Panc1 (cell line): ENCODE data around the gene RHBDF2. TPM values are rescaled to one million over a fixed set of nuclear protein-coding genes. Genes with fewer than 3 reads are reported as not detected.

Source experiments
- ATAC-seq: fragments of 200-7000 bp; cut with Tn5 transposase; 2 replicates; pipeline ENCODE4 v1.9.1; 2020; ENCODE audit warnings: mild to moderate bottlenecking, moderate library complexity
- BruUV-seq: library from RNA; stranded (reverse); fragments of 400-500 nt; replicated peaks from 2 replicates; lab custom pipeline; 2021; lab: Mats Ljungman, UMichigan
- CTCF ChIA-PET: fragments of 300-600 bp; sonication (Branson Sonifier 250); formaldehyde crosslinking; loops from one replicate; lab custom pipeline; 2022; ENCODE audit warnings: antibody characterized with exemption; lab: Charles Lee
- POLR2A ChIA-PET: fragments of 300-600 bp; sonication (Branson Sonifier 250); formaldehyde crosslinking; loops from one replicate; lab custom pipeline; 2022; ENCODE audit warnings: antibody characterized with exemption; lab: Charles Lee
- DNase-seq: peaks from one replicate; pipeline ENCODE4 v3.0.0-alpha.2; 2010; ENCODE audit warnings: low read depth, low spot score
- H3K27ac ChIP-seq: 2 replicates; pipeline ENCODE4 v1.5.1; 2011; ENCODE audit warnings: mild to moderate bottlenecking, low read length, inconsistent platforms
- H3K27me3 ChIP-seq: fragments of 200-500 bp; sonication (Bioruptor generic); 2 replicates; pipeline ENCODE4 v1.6.0; 2014; ENCODE audit warnings: low read length, inconsistent platforms; ENCODE audit not compliant: control insufficient read depth, insufficient read depth
- H3K36me3 ChIP-seq: fragments of 200-500 bp; sonication (Bioruptor generic); 2 replicates; pipeline ENCODE4 v1.5.1; 2014; ENCODE audit warnings: inconsistent platforms, mild to moderate bottlenecking, low read length, moderate library complexity; ENCODE audit not compliant: control insufficient read depth, insufficient read depth
- H3K4me1 ChIP-seq: 2 replicates; pipeline ENCODE4 v1.5.1; 2011; ENCODE audit warnings: inconsistent platforms, mild to moderate bottlenecking, low read length, moderate library complexity; ENCODE audit not compliant: control insufficient read depth, insufficient read depth
- H3K4me3 ChIP-seq, 2 experiments: 2 replicates each; pipeline ENCODE4 v1.5.1; 2011 to 2012; ENCODE audit warnings: low read depth in 2 of 2, low read length in 2 of 2, mild to moderate bottlenecking in 2 of 2, inconsistent platforms in 1 of 2, moderate library complexity in 1 of 2
- H3K9me3 ChIP-seq: fragments of 200-500 bp; sonication (Bioruptor generic); 2 replicates; pipeline ENCODE4 v1.5.1; 2014; ENCODE audit warnings: low read depth, mild to moderate bottlenecking, inconsistent platforms, low read length, moderate library complexity; ENCODE audit not compliant: control insufficient read depth, insufficient read depth
- CTCF ChIP-seq: fragments of 450-650 bp; IDR thresholded peaks from 2 replicates; pipeline ENCODE4 v1.5.1; 2017; ENCODE audit warnings: mild to moderate bottlenecking
- POLR2AphosphoS5 ChIP-seq: IDR thresholded peaks from 2 replicates; pipeline ENCODE4 v1.6.1; 2012; ENCODE audit warnings: mild to moderate bottlenecking, low read depth, low read length, moderate library complexity
- SIN3A ChIP-seq: IDR thresholded peaks from 2 replicates; pipeline ENCODE4 v1.6.1; 2012; ENCODE audit warnings: low read depth, mild to moderate bottlenecking, low read length, moderate library complexity, borderline replicate concordance; ENCODE audit not compliant: insufficient read depth
- TCF7L2 ChIP-seq: IDR thresholded peaks from 2 replicates; pipeline ENCODE4 v1.6.1; 2011; ENCODE audit warnings: mild to moderate bottlenecking, low read depth, low read length, inconsistent platforms
- in situ Hi-C: cut with HindIII; loops from 2 replicates; pipeline ENCODE4 v1.10.0; 2016; ENCODE audit warnings: low sequenced_read_pairs, low pct_unique_long_range_greater_than_20kb
- intact Hi-C: fragments of 100-400 bp; cut with micrococcal nuclease; formaldehyde crosslinking; loops from one replicate; pipeline ENCODE4 v1.10.0; 2022; ENCODE audit not compliant: unreplicated experiment
- total RNA-seq: library from RNA; stranded (reverse); gene quantifications from one replicate; pipeline ENCODE4 v1.2.1, GENCODE V29; 2021; ENCODE audit not compliant: unreplicated experiment
- TF ChIP-seq, protein P1 (sequence below), 2 experiments: IDR thresholded peaks; 2 replicates each; pipeline ENCODE4 v1.6.1; 2011 to 2012; ENCODE audit warnings: low read depth in 2 of 2, control low read depth in 1 of 2, low read length in 1 of 2, mild to moderate bottlenecking in 1 of 2, moderate library complexity in 1 of 2; ENCODE audit not compliant: insufficient read depth in 1 of 2

The RHBDF2 gene
- total RNA-seq, 1 experiment from 2014 or later: 67.8 TPM

DNA sequence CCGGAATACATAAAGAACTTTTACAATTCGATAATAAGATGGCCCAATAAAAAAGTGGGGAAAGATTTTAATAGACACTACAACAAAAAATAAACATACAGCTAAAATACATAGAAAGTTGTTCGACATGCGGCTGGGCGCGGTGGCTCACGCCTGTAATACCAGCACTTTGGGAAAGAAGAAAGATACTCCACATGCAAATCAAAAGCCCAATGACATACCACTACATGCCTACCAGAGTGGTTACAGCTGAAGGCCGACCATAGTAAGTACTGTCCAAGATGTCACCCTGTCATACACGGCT, 47.9 kb upstream of the RHBDF2 start:
- no peaks in the 10 kb centered on the region for H3K36me3 ChIP-seq
- TF ChIP-seq, protein P1, sequence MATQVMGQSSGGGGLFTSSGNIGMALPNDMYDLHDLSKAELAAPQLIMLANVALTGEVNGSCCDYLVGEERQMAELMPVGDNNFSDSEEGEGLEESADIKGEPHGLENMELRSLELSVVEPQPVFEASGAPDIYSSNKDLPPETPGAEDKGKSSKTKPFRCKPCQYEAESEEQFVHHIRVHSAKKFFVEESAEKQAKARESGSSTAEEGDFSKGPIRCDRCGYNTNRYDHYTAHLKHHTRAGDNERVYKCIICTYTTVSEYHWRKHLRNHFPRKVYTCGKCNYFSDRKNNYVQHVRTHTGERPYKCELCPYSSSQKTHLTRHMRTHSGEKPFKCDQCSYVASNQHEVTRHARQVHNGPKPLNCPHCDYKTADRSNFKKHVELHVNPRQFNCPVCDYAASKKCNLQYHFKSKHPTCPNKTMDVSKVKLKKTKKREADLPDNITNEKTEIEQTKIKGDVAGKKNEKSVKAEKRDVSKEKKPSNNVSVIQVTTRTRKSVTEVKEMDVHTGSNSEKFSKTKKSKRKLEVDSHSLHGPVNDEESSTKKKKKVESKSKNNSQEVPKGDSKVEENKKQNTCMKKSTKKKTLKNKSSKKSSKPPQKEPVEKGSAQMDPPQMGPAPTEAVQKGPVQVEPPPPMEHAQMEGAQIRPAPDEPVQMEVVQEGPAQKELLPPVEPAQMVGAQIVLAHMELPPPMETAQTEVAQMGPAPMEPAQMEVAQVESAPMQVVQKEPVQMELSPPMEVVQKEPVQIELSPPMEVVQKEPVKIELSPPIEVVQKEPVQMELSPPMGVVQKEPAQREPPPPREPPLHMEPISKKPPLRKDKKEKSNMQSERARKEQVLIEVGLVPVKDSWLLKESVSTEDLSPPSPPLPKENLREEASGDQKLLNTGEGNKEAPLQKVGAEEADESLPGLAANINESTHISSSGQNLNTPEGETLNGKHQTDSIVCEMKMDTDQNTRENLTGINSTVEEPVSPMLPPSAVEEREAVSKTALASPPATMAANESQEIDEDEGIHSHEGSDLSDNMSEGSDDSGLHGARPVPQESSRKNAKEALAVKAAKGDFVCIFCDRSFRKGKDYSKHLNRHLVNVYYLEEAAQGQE (IDR thresholded peaks at IDR 0.05; ENCODE audit: insufficient read depth in 1 of 2, low read depth in 2 of 2, low read length in 1 of 2): no peak
- TF ChIP-seq POLR2AphosphoS5 (no peak), TCF7L2 (no peak), CTCF (no peak), SIN3A (no peak)
- intact Hi-C loops: no loop called here
- BruUV-seq: no TSS peak
- no peak overlapping the region for H3K4me3 ChIP-seq
- in situ Hi-C loops: no loop called here
- peaks cover 38% of the 10 kb centered on the region for H3K4me1 ChIP-seq
- no peak overlapping the region for H3K27ac ChIP-seq
- ATAC-seq: no peak
- no peaks in the 10 kb centered on the region for H3K9me3 ChIP-seq
- POLR2A ChIA-PET: no interaction called here
- no peaks in the 10 kb centered on the region for H3K27me3 ChIP-seq
- CTCF ChIA-PET: interaction anchor here (0.5 to 0.8 kb wide), 2 partner anchors 21 to 88 kb away, joined by 3 to 4 read pairs; no protein-coding TSS in a partner anchor
- DNase-seq: no peak

GRCh38 chr17:76548378-76549214, 47.4 kb upstream of the RHBDF2 start:
- no peaks in the 10 kb centered on the region for H3K36me3 ChIP-seq
- intact Hi-C loops: no loop called here
- peaks cover 38% of the 10 kb centered on the region for H3K4me1 ChIP-seq

More at GRCh38 chr17:76548378-76549214, 47.4 kb upstream of the RHBDF2 start:
- no peak for DNase-seq
- H3K4me3 ChIP-seq: no peak overlapping the region
- in situ Hi-C loops: no loop called here
- BruUV-seq: no TSS peak
- CTCF ChIA-PET: interaction anchor here (0.5 to 0.8 kb wide), 2 partner anchors 21 to 88 kb away, joined by 3 to 4 read pairs; no protein-coding TSS in a partner anchor
- no peaks in the 10 kb centered on the region for H3K9me3 ChIP-seq
- no peak overlapping the region for H3K27ac ChIP-seq
- H3K27me3 ChIP-seq: no peaks in the 10 kb centered on the region
- POLR2A ChIA-PET: no interaction called here
- TF ChIP-seq CTCF (no peak), TCF7L2 (no peak), SIN3A (no peak), POLR2AphosphoS5 (no peak)
- TF ChIP-seq, protein P1 (IDR thresholded peaks at IDR 0.05; ENCODE audit: insufficient read depth in 1 of 2, low read depth in 2 of 2, low read length in 1 of 2): no peak
- ATAC-seq: no peak
